Placental pericyte (primary cell): ENCODE results near the gene ZNF121. TPM values are rescaled to one million over a fixed set of nuclear protein-coding genes. Genes with fewer than 3 reads are reported as not detected.

Source experiments
- total RNA-seq: library from RNA; depleted of rRNA; stranded (reverse); fragments of >200 nt; gene quantifications from 2 replicates; pipeline ENCODE4 v1.2.3, GENCODE V29; 2012

Gene ZNF121
- total RNA-seq, result 26.5 and 50.3 TPM in 2 replicates

DNA sequence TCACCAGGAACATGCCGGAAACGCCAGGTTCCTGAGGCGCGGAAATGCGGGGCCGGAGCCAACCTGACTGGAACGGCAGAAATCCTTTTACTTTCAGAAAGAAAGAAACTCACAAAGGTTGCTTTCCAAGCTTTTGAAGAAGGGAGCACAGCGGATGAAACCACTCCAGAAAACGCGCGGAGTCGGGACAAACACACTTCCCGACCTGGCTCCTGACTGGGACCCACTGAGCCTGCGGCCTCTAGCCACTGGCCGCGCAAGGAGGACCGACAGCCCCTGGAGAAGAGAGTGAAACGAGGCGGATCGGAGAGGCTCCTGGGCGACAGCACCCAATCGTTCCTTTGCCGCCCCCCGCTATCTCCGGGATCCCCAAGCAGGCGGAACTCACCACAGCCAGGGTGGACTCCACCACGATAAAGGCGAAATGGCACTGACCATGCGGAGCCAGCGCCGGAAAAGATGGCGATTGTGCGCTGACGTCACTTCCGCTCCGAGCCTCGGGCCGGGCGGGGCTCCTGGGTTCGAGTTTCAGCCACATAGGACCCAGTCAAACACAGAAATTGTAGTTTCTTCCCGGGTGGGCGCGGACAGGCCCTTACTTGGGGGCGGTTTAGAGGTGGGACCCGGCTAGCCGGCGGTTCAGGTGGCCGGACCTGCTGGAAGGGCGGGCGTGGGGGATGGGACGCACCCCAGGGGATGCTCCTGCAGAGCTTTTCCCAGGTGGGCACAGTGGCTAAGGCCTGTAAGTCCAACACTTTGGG is at the start of gene ZNF121:
Gene ZNF121 (minus strand): TSS at position 432 of the 761 bp plus-strand sequence. CDS start 16,407 bp downstream, outside the sequence.

GRCh38 chr19:9621156-9622037 is 37.1 kb upstream of the ZNF121 start, which contains the start of gene ZNF561:
Gene ZNF561 (minus strand): TSS chr19:9621232. CDS start chr19:9619456, 1,776 bp downstream.

DNA sequence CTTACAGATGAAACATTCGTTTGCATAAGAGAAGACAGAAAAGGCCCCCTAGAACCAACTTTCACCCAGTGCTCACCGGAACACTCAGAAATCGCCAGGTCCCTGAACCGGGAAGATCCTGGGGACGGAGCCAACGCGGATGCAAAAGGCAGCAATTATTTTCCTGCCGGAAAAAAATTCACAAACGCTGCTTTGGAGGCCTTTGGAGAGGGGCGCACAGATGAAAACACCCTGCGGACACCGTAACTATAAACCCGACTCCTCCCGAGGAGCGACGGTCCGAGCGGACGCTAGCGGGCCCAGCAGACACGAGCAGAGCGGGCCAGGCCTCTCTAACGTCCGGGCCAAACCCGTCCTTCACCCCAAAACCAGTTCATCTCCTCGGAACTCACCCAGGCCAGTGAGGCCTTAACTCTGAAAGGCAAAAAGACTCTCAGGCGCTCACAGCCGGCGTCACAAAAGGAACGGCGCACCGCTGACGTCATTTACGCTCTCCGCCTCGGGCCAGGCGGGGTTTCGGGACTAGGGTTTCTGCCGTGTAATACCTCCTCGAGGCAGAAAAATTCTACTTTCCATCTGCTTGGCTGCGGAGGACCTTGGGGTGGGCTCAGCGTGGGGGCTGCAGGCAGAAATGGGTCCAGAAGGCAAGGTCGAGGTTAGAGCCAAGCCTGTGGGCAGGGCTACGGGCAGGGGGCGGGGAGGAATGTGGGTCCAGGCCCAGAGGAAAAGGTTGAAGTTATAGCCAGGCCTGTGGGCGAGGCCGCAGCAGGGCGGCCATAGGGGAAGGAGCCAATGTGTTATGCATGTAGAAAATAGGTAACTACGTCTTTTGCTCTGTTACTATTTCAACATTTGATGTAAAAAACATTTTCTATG is 45.9 kb downstream of the ZNF121 start, which contains the start of gene ZNF426:
Gene ZNF426 (minus strand): TSS at position 463 of the 876 bp plus-strand sequence. CDS start 2,413 bp downstream, outside the sequence.

Other genes with a start within 250 kb of the ZNF121 start
- gene ZNF177, start 221.5 kb downstream of the ZNF121 start, total RNA-seq, result 0.43 and 0.88 TPM in 2 replicates
- gene ZNF266, start 148.9 kb downstream of the ZNF121 start, total RNA-seq, result 5.3 and 12.9 TPM in 2 replicates
- 2.8 and 4.4 TPM in 2 replicates for gene ZNF560, start 85.9 kb downstream of the ZNF121 start, total RNA-seq
- gene ZNF426, start 45.9 kb downstream of the ZNF121 start, total RNA-seq, result 16.0 and 23.2 TPM in 2 replicates
- 35.6 and 40.5 TPM in 2 replicates for gene ZNF561, start 36.7 kb upstream of the ZNF121 start, total RNA-seq
- gene ZNF562, start 90.6 kb upstream of the ZNF121 start, total RNA-seq, result 20.1 and 39.5 TPM in 2 replicates
- gene ZNF846, start 184.2 kb upstream of the ZNF121 start, total RNA-seq, result 4.8 and 7.7 TPM in 2 replicates
- 29.6 and 41.6 TPM in 2 replicates for gene FBXL12, start 234.6 kb upstream of the ZNF121 start, total RNA-seq
- gene UBL5, start 243.4 kb upstream of the ZNF121 start, total RNA-seq, result 103 and 155 TPM in 2 replicates